Measurements from ENCODE around the gene PTGER2. TPM values are rescaled to one million over a fixed set of nuclear protein-coding genes. Genes with fewer than 3 reads are reported as not detected.

Gene PTGER2
- polyA plus RNA-seq, 1 experiment, result 70.7 TPM

DNA sequence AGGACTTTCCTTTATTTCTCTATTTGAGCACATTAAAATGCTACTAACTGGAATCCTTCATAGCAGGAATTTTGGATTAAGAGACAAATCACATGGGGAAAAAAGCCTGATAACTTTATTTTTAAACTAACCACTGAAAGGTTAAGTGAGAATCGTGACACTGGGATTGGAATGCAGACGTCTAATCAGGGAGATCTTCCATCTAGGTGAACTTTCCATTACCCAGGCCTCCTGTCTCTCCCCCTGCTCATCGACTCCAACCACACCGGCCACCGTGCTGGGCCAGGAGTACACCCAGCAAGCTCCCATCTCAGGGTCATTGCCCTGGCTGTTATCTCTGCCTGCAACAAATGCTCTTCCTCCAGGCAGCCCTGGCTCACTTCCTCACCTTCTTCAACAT is 19.0 kb downstream of the PTGER2 start:
- Histone ChIP-seq H3K4me3 (ENCODE audit: low read depth, low read length) (no peak overlapping the region), H3K27me3 (ENCODE audit: control insufficient read depth, insufficient read depth, low read length) (no peaks in the 10 kb centered on the region), H3K27ac (ENCODE audit: low read depth, low read length) (peak overlapping the region; percentile 23), H3K9me3 (ENCODE audit: control insufficient read depth, insufficient read depth, low read length) (no peaks in the 10 kb centered on the region)
- ChIA-PET POLR2A (interaction anchor here (0.6 kb wide), 1 partner anchor 8 kb away, joined by 3 read pairs; no protein-coding TSS in a partner anchor), CTCF (no interaction called here)
- TF ChIP-seq, protein P1, sequence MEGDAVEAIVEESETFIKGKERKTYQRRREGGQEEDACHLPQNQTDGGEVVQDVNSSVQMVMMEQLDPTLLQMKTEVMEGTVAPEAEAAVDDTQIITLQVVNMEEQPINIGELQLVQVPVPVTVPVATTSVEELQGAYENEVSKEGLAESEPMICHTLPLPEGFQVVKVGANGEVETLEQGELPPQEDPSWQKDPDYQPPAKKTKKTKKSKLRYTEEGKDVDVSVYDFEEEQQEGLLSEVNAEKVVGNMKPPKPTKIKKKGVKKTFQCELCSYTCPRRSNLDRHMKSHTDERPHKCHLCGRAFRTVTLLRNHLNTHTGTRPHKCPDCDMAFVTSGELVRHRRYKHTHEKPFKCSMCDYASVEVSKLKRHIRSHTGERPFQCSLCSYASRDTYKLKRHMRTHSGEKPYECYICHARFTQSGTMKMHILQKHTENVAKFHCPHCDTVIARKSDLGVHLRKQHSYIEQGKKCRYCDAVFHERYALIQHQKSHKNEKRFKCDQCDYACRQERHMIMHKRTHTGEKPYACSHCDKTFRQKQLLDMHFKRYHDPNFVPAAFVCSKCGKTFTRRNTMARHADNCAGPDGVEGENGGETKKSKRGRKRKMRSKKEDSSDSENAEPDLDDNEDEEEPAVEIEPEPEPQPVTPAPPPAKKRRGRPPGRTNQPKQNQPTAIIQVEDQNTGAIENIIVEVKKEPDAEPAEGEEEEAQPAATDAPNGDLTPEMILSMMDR (IDR thresholded peaks at IDR 0.05; ENCODE audit: low read depth, low read length), result no peak
- DNase-seq (ENCODE audit: low read depth, low spot score), result no peak

DNA sequence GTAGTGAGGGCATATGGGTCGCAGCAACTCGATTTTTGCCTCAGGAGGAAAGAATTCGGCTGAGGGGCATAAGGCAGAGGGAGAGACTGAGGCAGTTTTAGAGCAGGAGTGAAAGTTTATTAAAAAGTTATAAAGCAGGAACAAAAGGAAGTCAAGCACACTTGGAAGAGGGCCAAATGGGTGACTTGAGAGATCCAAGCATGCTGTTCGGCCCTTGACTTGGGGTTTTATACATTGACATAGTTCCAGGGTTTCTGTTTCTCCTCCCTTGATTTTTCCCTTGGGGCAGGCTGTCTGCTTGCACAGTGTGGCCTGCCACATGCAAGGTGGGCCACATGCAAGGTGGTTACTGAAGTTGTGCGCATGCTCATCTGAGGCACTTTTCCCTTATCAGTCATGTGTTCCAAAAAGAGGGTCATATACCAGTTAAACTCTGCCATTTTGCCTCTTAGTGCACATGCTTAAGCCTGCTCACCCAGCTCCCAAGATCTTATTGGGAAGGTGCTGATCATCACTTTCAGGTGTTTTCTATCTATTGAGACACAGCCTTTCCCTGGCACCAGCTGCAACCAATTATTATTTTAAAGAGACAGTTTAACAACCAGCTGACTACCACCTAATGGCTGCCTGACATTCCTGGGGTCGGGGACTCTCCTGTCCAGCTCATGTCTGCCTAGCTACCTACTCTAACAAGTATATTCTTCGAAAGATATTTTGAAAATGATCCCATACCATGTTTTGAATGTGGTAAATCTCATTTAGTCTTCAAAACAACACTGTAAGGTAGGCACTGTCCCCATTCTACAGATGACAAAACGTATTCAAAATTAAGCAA is 19.9 kb downstream of the PTGER2 start:
- POLR2A ChIA-PET, result no interaction called here
- DNase-seq (ENCODE audit: low read depth, low spot score), result no peak
- H3K27me3 ChIP-seq (ENCODE audit: control insufficient read depth, insufficient read depth, low read length), result no peaks in the 10 kb centered on the region
- no peak overlapping the region for H3K4me3 ChIP-seq (ENCODE audit: low read depth, low read length)
- CTCF ChIA-PET, result interaction anchor here (0.6 kb wide), 1 partner anchor 116 kb away, joined by 3 read pairs; no protein-coding TSS in a partner anchor
- H3K9me3 ChIP-seq (ENCODE audit: control insufficient read depth, insufficient read depth, low read length), result no peaks in the 10 kb centered on the region
- TF ChIP-seq, protein P1 (IDR thresholded peaks at IDR 0.05; ENCODE audit: low read depth, low read length), result no peak
- no peak overlapping the region for H3K27ac ChIP-seq (ENCODE audit: low read depth, low read length)

DNA sequence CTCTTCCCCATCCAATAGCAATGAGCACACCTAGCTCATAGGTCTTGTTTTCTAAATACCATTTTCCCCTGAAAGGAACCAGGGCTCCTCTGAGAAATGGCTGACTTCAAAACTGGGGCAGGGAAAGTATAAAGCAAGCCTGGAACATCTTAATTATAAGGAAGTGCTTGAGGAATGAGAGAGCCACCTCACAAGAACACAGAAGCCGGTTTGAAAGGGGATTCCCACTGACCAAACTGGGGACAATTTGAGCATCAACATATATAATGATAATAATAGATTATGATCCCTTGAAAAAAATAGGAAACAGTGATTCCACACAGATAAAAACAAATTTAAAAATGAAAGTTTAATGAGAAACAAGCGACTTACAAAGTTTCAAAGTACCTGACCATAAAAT is 22.1 kb downstream of the PTGER2 start:
- TF ChIP-seq, protein P1 (IDR thresholded peaks at IDR 0.05; ENCODE audit: low read depth, low read length), result no peak
- DNase-seq (ENCODE audit: low read depth, low spot score), result no peak
- Histone ChIP-seq H3K9me3 (ENCODE audit: control insufficient read depth, insufficient read depth, low read length) (no peaks in the 10 kb centered on the region), H3K4me3 (ENCODE audit: low read depth, low read length) (no peak overlapping the region), H3K27ac (ENCODE audit: low read depth, low read length) (no peak overlapping the region), H3K27me3 (ENCODE audit: control insufficient read depth, insufficient read depth, low read length) (no peaks in the 10 kb centered on the region)
- ChIA-PET POLR2A (no interaction called here), CTCF (no interaction called here)

- no peak for DNase-seq (ENCODE audit: low read depth, low spot score)
- ChIA-PET CTCF (no interaction called here), POLR2A (no interaction called here)
- Histone ChIP-seq H3K27ac (ENCODE audit: low read depth, low read length) (no peak overlapping the region), H3K9me3 (ENCODE audit: control insufficient read depth, insufficient read depth, low read length) (no peaks in the 10 kb centered on the region), H3K4me3 (ENCODE audit: low read depth, low read length) (no peak overlapping the region), H3K27me3 (ENCODE audit: control insufficient read depth, insufficient read depth, low read length) (no peaks in the 10 kb centered on the region)
- TF ChIP-seq, protein P1 (IDR thresholded peaks at IDR 0.05; ENCODE audit: low read depth, low read length), result no peak
These were observed 24.1 kb downstream of the PTGER2 start for GRCh38 chr14:52338051-52338681.

- TF ChIP-seq, protein P1 (IDR thresholded peaks at IDR 0.05; ENCODE audit: low read depth, low read length), result no peak
- ChIA-PET POLR2A (no interaction called here), CTCF (no interaction called here)
These were observed 25.1 kb downstream of the PTGER2 start for GRCh38 chr14:52339262-52339661.

More at GRCh38 chr14:52339262-52339661, 25.1 kb downstream of the PTGER2 start:
- no peaks in the 10 kb centered on the region for H3K27me3 ChIP-seq (ENCODE audit: control insufficient read depth, insufficient read depth, low read length)
- no peaks in the 10 kb centered on the region for H3K9me3 ChIP-seq (ENCODE audit: control insufficient read depth, insufficient read depth, low read length)
- H3K27ac ChIP-seq (ENCODE audit: low read depth, low read length), result no peak overlapping the region
- no peak overlapping the region for H3K4me3 ChIP-seq (ENCODE audit: low read depth, low read length)
- DNase-seq (ENCODE audit: low read depth, low spot score), result no peak
